ENCODE results near the gene PDIK1L.

PDIK1L gene

DNA sequence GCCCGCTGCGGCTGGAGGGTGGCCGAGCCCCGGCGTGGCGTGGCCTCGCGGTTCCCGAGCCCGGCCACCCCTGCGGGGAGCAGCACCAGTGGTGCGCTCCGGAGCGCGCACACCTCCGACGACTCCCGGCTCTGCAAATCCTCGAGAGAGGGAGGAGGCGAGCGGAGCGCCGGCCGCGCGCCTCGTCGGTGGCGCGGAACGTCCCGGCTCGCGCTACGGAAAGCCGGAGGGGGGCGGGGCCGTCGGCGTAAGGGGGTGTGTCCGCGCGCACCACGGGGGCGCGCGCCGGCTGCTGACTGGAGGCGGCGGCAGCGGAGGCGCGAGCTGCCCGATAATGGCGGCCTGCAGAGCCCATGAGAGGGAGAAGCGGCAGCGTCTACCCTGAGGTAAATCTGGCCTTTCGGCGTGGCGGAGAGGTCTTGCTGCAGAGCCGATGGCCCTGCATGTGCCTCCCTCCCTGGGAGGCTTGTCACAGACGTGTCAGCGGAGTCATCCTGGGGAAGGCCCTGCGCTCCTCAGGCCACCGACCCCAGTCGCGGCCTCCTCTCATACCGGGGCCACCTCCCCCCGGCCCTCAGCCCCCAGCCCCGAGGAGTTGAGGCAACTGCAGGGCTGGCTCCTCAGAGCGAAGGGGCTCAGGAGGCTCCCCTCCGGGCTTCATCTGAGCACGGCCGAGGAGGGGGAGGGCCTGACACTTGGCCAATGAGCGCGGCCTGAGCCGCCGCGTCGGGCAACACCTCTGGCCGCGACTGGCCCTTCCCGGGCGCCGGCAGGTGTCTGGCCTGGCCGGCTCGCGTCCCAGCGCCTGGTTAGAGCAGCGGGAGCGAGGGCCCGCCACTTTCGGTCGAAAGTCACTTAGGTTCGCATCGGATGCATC is at the start of gene PDIK1L:
TSS of gene PDIK1L (plus strand) at position 295 of the 877 bp plus-strand sequence. CDS start 2,485 bp downstream, outside the sequence.
- peak; percentile 97 for DNase-seq

DNA sequence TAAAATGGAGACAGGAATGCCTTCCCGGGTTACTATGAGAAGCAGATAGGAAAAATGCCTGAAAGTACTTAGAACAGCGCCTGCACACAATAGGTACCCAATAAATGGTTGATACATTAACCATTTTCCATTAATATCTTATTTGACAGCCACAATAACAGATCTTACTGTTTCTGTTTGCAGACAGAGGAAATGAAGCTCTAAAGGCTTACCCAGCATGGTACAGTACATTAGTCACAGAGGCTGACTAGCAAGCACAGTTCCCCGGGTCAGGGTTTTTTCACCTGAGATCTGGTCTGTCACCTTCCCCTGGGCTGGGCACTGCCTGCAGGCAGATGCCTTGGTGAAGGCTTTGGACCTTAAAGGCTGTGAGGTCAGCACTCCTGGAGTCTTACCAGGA is 47.1 kb upstream of the PDIK1L start:
- DNase-seq, result no peak

DNA sequence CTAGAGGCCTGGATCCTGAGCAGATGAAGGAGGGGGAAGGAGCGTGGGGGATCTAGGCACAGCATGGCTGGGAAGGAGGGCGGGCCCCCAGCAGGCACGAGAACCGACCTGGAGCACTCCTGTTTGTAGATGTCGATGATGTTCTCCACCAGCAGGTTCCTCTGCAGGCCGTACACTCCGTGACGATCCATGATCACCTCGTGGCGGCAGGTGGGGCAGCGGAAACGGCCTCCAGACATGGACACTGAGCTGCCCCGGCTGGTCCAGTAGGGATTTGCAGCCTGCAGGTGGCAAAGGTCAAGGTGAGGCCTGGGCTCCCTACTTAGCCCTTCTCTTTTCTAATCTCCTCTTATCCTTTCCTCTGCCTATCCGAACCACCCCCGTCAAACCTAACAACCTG is 45.5 kb upstream of the PDIK1L start:
- no peak for DNase-seq

DNA sequence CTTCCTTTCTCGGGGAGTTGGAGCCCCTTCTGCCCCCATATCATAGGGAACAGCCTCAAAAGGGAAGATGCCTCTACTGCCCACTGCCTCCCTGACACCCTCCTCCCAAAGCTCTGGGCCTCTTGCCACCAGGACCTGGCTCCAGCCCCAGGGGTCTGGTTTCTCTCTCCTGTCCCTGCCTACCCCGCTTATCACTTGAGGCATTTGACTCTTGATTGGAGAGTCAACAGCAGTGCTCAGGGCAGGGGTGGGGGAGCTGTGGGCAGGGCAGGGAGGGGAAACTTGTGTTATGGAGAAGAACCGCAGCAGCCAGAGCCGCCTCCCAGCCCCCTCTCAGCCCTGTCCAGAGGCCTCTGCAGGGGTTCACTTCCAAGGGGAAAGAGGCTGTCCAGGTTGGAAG is 44.8 kb upstream of the PDIK1L start:
- no peak for DNase-seq

DNA sequence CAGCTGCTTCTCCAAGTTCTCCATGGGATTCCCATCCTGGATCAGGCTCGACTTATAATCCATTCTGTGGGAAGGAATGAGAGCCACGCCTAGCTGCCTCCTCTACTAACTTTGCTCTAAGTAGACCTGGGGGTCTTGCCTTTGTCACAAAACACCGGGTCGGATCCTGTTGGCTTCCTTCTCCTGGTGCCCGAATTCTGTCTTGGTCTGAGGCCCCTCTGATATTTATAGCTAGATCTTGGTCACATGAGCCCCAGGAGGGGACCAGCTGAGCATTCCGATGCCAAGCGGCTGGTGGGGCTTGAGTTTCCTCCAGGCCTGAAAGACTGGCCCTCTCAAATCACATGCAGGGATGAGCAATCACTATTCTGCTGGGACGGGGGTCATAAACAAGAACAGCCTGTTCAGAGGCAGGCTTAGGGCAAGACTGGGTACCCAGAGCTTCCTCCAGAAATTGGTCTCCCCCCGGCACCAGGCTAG is 44.2 kb upstream of the PDIK1L start, which contains the start of gene TRIM63:
TSS of gene TRIM63 (minus strand) at position 199 of the 480 bp plus-strand sequence. CDS start at position 63, 136 bp downstream.
- DNase-seq, result no peak

DNA sequence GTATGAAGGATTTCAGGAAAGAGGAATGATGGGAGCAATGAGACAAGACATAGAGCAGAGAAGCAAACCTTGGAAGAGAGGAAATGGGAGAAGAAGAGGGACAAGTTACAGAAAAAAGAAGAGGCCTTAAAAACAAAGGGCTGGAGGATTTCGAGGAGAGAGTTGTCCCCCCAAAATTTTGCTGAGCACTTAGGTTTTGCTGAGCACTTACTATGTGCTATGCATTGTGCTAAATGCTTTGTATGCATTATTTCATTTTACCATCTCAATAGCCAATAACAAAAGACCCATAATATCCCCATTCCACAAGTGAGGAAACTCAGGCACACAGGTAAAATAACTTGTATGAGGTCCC is 41.7 kb upstream of the PDIK1L start:
- no peak for DNase-seq

DNA sequence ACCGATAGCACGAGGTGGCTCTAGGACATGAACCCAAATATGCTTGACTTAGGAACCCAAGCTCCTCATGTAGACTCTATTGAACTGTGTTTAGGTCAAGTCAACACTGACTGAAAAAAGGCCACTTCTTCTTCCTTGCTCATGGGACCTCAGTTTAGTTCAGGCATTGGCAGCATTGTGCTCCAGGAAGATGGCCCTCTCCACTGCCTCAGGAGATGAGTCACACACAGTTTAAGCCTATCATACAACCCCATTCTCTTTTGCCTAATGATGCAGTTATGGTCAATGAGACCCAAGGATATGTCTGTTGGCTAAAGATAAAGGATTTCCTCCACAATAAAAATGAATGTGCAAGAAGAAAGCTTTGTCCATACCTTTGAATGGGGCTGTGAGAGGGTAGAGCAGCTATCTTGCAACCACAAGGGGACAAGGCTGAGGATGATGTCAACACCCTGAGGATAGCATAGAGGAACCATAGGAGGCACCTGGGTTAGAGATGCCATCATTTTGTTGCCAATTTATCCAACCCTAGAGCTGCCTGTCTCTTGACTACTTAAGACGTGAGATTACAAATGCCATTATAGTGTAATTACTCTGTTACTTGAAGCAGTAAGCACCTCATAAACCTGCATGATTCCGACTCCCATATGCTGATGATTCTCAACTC is 41.2 kb upstream of the PDIK1L start:
- no peak for DNase-seq

DNA sequence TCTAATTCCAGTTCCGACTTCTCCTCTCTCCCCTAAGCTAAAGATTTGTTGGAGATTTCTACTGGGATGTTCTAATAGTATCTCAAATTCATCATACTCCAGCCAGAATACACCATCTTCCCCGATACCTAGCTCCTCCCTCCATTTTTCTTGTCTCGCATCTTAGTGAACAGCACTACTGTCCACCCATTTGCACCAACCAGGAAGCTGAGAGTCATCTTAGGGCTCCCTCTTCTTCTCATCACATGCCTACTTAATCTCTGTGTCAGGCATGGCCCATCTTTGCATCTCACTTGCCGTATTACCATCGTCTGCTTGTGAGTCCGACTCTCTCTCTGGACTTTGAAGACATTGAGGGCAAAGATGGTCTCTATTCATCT is 40.7 kb upstream of the PDIK1L start:
- DNase-seq, result no peak

DNA sequence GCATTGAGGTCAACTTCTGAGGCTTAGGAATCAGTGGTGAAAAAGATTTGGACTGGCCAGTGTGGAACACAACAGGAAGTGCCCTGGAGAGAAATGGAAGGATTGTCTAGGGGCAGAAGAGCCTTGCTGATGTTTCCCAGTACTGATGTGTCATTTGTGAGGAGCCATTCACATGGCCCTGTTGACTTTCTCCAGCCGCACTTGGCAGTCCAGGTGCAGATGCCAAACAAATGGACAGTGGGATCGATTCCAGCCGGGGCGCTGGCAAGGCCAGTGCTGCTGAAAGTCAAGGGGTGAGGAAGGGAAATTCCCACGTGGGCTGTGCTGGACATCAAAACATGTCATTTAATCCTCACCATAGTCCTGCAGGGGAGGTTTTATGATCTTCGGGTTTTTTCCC is 39.3 kb upstream of the PDIK1L start:
- no peak for DNase-seq

DNA sequence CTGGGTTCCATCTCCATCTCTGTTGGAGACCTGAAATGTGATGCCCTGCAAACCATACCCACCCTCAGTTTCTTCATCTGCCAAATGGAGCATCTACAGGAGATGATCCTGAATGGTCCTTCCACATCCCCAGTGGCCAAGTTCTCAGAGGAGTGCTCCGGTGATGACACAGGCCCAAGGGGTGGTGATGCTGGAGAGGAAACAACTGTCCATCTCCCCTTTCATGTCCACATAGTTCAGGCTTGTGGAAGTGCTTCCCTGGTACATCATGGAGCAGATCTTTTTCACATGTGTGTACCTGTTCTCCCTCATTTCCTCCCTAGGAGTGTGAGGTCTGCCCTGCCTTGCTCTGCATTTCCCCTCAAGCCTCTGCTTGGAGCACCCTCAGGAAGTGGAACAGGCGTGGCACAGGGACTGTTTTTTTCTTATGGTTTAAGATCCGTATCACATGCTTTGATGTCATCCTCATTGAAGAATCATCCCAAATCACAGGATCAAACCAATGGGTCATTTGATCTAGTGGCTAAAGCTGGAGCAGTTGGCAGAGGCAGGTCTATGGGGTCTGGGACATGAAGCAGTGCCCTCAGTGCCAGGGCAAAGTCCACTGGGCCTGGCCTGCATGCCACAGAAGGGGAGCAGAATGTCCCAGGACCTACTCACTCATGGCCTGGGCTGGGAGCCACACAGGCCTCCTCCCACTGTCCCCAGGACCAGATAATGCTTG is 36.0 kb upstream of the PDIK1L start:
- no peak for DNase-seq

DNA sequence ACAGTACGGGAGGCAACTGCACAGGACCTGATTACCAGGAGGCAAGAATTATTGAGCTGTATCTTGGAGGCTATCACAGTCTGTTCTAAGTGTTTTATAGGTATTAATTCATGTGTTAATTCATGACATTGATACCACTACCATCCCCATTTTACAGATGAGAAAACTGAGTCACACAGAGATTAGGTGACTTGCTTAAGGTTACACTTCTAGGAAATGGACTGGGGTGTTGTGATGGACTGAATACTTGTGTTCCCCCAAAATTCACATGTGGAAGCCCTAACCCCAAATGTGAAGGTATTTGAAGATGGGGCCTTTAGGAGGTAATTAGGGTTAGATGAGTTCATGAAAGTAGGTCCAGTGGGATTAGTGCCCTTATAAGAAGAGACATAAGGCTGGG is 34.1 kb upstream of the PDIK1L start:
- DNase-seq, result no peak

DNA sequence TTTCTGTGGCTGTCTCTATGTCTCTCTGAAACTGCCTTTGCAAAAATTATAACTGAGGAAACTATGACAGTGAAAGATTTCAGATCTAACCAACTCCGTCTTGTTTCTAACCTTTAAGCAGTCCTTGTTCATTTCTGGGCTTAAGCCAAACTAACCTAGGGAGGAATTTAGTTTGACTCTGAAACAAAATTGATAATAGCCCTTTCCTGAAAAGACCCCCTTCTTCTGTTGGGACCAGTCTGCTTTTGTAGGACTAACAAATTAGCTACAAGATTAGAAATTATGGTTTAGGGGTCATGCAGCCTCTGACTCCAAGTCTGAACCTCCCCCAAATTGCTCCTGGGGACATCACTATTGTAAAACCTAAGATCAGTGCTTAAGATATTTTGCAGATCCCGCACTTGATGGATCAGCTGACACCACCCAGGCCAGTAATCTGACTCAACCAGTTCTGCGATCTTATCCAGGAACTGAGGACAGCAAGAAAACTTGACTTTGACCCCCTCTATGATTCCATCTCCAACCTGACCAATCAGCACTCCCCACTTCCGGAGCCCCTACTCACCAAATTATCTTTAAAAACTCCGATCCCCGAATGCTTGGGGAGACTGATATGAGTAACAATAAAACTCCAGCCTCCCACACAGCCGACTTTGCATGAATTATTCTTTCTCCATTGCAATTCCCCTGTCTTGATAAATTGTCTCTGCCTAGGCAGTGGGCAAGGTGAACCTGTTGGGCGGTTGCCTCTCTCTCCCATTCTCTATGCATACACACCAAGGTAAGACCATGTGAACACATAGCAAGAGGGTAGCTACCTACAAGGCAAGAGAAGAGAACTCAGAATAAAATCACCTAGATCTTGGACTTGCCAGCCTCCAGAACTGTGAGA is 33.1 kb upstream of the PDIK1L start:
- DNase-seq, result no peak

DNA sequence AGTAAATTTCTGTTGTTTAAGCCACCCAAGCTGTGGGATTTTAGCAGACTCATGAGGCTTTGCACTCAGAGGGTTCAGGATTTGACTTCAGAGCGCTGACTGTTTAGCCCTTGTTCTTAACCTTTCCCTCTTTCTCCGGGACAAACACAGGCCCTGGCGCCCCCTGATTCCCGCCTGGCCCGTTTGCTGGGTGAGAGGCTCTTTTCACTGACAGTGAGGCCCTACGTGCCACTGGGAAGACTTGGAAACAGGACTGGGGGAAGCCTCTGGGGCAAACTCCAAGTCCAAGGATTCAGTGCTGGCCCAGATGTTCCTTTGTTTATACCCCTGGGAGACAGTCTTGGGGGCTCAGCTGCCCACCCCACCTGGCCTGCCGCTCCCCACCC is 32.5 kb upstream of the PDIK1L start:
- DNase-seq, result no peak

DNA sequence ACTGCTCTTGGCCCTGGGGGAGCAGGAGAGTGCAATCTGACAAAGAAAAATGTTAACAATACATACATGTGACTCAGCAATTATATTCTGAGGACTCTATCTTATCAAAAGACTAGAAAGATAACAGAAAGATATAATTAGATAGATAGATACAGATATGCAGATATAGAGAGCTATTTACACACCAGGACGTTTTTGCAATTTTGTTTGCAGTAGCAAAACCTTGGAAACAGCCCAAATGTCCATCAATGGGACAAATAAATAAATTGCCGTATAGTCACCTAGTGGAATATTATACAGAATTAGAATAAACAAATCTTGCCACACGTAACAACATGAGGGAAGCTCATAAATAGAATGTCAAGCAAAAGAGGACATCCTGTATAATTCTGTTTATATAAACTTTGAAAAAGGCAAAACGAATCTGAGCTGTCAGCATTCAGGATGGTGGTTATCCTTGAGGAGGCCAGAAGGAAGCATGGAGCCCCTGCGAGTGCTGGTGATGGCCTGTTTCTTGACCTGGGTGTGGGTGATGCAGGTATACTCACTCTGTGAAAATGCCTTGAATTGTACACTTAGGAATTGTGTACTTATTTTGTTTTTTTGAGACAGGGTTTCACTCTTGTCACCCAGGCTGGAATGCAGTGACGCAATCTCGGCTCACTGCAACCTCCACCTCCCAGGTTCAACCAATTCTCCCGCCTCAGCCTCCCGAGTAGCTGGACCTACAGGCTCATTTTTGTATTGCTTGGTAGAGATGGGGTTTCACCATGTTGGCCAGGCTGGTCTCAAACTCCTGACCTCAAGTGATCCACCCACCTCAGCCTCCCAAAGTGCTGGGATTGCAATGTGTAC is 31.4 kb upstream of the PDIK1L start:
- DNase-seq, result no peak

DNA sequence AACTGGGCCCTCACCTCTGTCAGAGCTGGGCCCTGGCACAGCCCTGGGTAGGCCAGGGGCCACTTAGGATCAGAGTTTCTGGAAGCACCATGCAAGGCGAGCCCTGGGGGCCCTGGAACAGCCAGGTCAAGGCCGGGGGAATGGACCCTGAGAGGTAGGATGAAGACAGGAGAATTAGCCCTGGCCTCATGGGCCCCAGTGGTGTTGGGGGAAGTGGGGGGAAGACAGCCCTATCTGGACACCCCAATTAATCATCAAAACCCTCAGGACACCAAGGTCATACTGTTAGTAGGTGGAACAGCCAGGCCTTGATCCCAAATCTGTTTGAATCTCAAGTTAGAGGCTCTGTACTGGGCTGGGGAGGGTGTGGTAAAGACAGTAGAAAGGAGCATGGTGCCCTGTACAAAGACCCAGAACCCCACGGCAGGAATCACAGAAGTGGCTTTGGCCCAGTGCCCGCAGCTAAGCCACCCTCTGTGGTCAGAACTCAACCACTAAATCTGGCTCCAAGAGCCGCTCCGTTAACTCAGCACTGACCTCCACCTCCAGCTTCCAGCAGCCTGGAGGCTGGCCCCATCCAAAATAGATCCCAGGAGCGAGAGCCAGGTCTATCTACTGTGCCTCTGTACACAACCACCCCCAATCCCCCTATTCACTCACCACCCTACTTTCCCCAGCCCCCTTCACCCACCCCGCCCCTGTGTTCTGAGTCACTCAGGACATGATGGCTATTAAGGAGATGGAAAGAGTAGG is 30.2 kb upstream of the PDIK1L start:
- no peak for DNase-seq

DNA sequence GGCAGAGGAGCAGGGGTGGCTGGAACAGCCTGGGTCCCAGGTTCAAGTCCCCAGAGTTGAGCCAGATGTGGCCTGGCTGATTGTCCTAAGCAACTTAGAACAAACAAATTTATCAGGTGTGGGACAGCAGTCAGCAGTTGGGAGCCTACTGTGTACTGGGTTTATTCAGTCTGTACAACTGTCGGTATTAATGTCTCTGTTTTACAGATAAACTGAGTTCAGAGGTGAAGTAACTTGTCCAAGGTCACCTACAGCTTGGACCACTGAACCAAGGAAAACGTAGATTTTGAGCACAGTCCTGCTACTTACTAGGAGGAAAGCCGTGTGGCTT is 29.6 kb upstream of the PDIK1L start:
- no peak for DNase-seq

DNA sequence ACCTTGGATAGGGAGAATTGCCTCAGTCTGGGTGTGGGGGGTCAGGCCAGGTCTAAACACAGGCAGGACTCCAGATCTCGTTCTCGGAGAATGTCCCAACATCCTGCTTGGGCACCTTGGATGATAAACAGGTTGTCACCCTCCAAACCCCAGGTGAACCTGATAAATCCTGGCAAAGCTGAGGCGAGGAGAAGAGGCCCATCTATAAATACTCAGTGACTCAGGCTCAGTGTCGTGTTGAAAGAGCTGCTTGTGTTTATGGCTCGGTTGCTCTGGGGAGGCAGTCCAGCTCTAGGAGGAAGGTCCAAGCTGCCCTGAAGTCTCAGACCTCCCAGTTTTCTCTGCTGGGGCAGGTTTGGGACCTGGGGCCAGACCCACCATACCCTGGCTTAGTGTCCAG is 28.4 kb upstream of the PDIK1L start:
- no peak for DNase-seq

DNA sequence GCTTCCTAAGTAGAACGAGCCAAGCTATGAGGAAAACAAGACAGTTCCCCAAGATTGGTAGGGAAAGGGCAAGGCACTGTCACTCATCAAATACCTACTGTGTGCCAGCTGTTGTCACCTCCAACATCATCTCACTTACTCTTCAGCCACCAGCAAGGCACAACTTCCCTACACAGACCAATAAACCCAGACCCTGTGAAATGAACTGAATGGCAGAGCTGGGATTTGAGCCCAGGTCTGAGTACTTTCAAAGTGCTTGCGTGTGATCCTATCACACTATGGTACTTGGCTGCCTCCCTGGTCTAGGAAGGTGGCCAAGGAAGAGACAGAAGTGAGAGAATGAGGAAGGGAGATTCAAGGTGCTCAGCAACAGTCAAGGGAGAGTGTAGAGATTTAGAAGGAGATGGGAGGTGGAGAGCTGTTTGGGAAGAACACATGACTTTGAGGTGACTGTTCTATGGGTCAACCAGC is 27.5 kb upstream of the PDIK1L start:
- DNase-seq, result no peak

DNA sequence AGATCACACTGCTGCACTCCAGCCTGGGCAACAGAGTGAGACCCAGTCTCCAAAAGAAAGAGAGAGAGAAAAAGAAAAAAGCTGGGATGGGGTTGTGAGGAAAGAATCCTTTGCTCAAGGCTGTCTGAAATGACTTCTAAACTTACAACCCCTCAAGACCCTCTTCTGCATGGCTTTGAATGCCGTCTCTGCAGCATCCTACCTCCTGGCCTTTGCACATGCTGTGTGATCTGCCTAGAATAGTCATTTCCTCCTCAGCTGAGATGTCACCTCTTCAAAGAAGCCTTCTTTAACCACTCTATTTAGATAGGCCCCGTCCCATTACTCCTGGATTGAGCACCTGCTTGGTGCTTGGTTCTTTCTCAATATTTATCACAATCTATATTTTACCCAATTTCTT is 26.8 kb upstream of the PDIK1L start:
- DNase-seq, result no peak

DNA sequence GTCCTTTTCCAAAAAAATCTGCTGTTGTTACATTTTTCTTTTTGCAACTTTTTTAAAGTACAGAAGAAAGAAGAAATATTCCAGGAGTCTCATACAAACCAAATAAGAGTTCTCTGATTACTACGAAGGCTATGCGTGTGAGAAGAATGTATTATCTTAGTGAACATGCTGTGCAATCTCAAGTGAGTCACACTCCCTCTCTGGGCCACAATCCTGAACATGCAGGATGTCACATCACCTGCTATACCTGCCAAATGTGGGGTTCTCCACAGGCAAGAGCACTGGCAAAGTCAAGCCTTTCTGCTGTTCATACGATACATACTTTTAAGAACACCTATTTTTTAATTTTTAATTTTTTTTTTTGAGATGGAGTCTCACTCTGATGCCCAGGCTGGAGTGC is 22.5 kb upstream of the PDIK1L start:
- no peak for DNase-seq

DNA sequence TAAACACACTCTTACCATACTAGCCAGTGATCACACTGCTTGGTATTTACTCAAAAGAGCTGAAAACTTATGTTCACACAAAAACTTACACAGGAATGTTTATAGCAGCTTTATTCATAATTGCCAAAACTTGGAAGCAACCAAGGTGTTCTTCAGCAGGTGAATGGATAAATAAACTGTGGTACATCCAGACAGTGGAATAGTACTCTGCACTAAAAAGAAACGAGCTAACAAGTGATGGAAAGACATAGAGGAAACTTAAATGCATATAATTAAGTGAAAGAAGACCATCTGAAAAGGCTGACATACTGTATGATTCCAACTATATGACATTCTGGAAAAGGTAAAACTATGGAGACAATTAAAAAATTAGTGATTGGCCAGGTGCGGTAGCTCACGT is 20.7 kb upstream of the PDIK1L start:
- no peak for DNase-seq

All from DMS153 (cell line).